HG03571 (cell line): ENCODE data around the gene FARP1.

Experiments
- ATAC-seq: cut with Tn5 transposase; IDR thresholded peaks from one replicate; pipeline ENCODE4 v1.9.1; 2021; ENCODE audit not compliant: unreplicated experiment

Gene FARP1

DNA sequence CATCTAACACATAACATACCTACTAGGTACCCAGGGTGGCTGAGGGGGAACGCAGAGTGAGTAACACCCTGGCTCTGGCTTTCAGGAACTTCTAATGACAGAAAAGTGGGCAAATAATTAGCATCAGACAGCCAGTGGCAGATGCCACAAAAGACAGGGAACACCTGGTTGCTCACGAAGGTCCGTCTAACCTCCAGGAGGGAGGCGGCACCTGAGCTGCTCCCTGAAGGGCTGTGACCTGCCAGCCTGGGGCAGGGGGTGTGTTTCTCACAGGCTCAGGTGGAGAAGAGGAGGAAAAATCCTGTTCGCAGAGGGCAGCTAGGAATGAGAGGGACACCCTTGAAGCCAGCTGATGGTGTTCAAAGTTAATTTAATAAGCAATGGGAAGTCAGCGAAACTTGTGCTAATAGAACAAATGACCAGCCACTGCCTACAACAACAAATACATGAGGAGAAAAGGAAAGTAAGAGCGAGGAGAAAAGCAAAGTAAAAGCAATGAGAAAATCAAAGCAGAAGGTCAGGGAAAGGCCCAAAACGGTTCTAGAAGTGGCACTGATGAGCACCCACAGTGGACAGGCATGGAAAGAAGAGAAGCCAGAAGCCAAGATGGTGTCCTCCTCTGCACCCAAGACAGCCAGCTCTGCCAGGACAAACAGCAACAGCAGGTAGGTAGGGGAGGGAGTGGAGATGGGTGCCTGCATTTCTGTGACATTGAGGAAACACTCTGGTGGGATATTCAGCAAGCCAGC is 346.7 kb downstream of the FARP1 start:
- ATAC-seq = no peak

GRCh38 chr13:98490195-98490836 is 347.4 kb downstream of the FARP1 start:
- no peak for ATAC-seq

GRCh38 chr13:98490866-98491265 is 348.0 kb downstream of the FARP1 start:
- no peak for ATAC-seq

DNA sequence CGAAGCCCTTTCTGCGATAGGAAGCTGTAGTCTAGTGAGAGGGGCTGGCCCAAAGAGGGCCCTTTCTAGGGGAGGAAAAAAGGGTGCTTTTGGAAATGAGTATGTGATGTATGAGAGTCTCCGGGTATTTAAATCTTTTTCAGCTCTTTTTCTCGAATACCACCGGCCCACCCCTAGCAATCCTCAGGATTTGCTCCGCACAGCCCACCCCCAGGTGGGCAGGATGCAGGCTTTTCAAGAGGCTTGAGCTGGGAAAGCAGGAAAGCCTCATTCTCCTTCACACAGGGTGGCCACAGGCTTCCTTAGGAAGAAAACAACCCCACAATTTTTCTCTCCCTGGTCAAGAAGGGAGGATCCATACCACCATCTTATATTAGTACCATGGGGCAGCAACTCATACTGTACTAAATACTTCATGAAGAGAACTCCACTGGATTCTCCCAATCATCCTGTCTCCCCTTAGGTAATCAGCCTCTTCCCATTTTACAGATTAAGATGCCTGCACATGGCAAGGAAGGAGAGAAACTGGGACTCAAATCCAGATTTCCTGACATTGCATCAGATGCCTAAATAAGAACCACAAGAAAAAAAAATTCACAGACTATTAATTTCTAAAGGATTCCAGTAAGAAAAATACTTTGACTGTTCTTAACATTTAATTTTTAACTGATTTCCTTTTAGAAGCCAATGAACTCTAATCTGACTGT is 349.6 kb downstream of the FARP1 start:
- ATAC-seq = no peak

DNA sequence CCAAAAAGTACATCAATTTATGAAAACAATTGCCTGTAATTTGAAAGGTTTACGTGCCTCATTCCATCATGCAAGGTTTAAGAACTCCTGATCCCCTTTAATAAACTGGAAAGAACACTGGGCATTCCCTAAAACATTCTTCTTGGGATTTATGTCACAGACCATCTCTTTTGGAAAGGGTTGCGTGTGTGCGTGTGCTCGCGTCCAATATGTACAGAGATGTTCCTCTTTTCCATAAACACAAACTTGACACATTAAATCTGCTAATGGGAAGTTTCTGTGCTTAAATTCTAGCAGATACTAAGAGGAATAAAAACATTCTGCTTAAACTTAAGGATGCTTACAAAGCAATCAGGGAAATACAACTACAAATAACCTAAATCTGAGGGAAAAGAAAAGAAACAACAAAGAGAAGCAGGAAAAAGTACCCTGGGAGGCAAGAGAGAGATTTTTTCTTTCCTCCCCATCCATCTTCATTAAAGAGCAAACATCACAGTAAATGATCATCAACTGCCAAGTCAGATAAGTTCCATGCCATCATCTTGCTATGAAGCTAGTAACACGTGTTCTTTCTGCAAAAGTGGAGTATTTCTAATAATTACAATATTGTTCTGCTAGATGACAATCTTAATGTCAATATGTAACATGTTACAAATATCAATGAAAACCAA is 350.3 kb downstream of the FARP1 start:
- no peak for ATAC-seq

DNA sequence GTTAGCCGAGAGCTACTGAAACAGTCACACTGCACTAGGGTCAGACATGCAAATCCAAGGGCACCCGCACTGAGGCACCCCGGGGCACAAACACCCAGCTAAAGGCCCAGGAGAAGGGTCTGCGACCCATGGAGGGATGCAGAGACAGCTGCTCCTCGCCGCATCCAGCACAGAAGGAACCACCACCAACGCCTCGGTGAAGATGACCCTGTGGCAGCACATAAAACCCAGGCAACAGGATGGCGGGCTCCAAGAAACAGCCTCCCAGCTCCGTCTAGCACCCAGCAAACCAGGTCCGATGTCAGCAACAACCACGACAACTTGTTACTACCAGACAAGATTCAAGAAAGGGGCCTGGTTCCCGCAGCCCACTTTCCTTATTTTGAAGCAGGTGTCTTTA is 351.9 kb downstream of the FARP1 start:
- no peak for ATAC-seq

- no peak for ATAC-seq
Measured at GRCh38 chr13:98495627-98496478, 353.0 kb downstream of the FARP1 start.

GRCh38 chr13:98496479-98496791 is 353.5 kb downstream of the FARP1 start:
- no peak for ATAC-seq

DNA sequence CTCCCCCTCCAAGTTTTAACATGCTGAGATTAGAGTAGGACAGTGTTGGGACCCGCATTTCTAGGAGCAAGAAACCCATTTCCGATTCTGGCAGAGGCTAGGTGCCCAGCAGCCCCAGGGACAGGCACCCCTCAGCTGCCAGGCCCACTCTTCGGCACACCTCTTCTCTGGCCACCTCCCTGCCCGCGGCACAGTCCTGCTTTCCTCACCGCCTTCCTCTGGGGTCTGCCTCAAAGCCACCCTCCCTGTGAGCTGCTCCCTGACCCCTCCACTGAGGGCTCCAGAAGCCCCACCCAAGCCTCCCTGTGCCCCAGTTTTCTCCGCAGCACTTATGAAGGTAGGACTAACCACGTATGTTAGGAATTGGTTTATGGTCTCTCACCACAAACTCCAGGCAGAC is 354.1 kb downstream of the FARP1 start:
- no peak for ATAC-seq

DNA sequence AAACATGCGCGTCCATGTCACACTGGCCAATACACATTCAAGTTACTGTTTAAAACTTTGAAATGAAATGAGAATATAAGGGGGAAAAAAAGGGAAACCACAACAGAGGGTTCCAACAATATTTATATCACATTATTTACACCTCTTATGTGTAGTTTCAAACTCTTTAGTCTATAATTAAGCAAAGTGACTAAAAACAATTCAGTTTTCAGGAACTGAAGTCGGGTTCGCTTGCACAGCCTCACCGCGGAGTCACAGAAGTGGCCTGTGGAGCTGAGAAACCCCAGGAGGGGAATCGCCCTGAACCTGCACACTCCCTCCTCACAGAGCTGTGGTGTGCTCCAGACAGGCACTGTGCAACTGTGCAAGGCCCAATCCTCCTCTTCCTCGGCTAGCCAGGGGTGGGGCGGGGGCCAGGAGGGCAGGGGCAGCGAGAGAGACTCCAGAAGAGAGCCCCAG is 358.1 kb downstream of the FARP1 start:
- ATAC-seq = peak; percentile 77

DNA sequence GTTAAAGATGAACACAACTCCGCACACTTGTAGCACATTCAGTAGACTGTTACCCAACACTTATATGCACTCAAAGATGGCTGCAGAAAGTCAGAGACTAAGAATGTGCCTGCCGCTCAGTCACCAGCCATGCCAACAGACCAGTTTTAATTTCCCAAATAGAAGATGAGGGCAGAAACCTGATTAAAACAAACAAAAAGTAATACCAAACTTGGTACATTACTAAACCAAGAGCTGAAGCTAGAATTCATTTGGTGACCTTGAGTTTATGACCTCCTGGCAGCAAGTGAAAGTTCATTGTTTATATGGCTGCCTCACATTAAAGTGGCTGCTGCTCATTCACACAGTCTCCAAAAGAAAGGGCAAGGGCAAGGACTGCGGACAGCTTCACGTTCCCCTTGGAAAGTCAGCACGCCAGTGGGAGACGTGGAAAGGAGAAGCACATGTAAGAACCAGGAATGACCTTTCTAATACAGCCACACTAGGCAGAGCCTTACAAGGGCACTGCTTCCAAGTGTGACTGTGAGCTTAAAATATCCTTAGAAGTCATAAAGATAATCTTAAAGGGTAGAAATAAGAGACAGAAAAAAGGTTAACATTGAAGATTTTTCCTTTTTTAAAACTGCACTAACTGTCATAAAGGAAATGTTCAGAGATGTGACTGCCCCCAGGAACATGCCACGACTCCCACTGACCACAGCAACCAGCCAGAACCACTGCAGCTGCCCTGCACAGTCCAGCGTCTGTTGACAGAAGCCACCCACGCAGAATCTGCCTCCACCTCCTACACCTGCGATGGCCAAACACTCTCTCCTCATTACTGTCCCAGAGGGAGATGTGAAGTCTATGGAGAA is 360.5 kb downstream of the FARP1 start:
- ATAC-seq = no peak

- no peak for ATAC-seq
Measured at GRCh38 chr13:98504029-98504351, 361.1 kb downstream of the FARP1 start.

GRCh38 chr13:98504371-98504963 is 361.6 kb downstream of the FARP1 start:
- peak; percentile 40 for ATAC-seq
